ENCODE data around the gene ACOX1.

GRCh38 chr17:75978938-75979704, at the start of gene ACOX1, which contains the start of gene TEN1:
- TF ChIP-seq CTCF (IDR thresholded peaks at IDR 0.05) (peak; percentile 23 to 77 (median 32)), EP300 (IDR thresholded peaks at IDR 0.05; ENCODE audit: low read depth) (no peak), POLR2A (IDR thresholded peaks at IDR 0.05) (peak; percentile 94)

Data from transverse colon (tissue), 3 donors.